PC-3 (cell line): ENCODE measurements around the gene C6orf89.

Experiments used
- CTCF ChIP-seq: fragments of 300-600 bp; sonication (generic); conservative IDR thresholded peaks from 2 replicates; pipeline ENCODE4 v1.5.1; 2017; ENCODE audit warnings: antibody characterized with exemption, low read depth, mild to moderate bottlenecking, low read length
- EZH2 ChIP-seq: fragments of 300-600 bp; sonication (generic); IDR thresholded peaks from one replicate; pipeline ENCODE4 v1.6.1; 2017; ENCODE audit warnings: antibody characterized with exemption, mild to moderate bottlenecking, low read length; ENCODE audit not compliant: unreplicated experiment
- EZH2phosphoT487 ChIP-seq: fragments of 300-600 bp; sonication (generic); IDR thresholded peaks from 2 replicates; pipeline ENCODE4 v1.6.1; 2018; ENCODE audit warnings: mild to moderate bottlenecking, antibody characterized with exemption, low read length, borderline replicate concordance

DNA sequence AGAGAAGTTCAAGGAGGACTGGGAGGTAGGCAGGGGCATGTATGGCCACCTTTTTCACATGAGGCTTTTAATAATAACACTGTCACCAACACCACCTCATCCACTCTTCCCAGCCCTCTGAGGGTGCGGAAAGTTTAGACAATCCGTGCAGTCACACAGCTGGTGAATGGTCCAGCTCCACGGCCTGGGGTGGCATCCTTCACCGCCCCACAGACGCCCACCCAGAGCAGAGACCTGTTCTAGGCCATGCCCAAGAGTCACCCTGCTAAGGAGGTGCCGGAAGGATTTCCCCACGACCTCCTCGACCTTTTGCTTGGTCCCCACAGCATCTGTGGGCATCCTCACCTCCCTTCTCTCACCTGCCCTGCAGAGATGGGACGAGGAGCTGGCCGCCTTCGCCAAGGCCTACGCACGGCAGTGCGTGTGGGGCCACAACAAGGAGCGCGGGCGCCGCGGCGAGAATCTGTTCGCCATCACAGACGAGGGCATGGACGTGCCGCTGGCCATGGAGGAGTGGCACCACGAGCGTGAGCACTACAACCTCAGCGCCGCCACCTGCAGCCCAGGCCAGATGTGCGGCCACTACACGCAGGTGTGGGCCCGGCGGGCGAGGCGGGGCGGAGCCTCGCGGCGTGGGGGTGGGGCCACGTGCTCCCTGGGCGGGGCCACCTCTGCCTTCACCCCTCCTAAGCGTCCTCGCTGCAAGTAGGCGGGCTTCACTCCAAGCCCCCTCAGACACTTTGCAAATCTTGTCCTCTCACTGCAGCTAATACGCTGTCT, 73.2 kb downstream of the C6orf89 start:
- TF ChIP-seq CTCF (no peak), EZH2 (no peak), EZH2phosphoT487 (no peak)
